Astrocyte of the cerebellum (primary cell): ENCODE data around the gene RNASEH1.

ENCODE experiments used
- DNase-seq: peaks from one replicate; pipeline ENCODE4 v3.0.0-alpha.2; 2011; ENCODE audit warnings: low read depth
- H3K4me3 ChIP-seq: 2 replicates; pipeline ENCODE4 v1.5.1; 2011; ENCODE audit warnings: mild to moderate bottlenecking, low read depth, low read length, moderate library complexity
- in situ Hi-C: cut with HindIII; loops from 2 replicates; pipeline ENCODE4 v1.10.0; 2017; ENCODE audit warnings: low sequenced_read_pairs
- TF ChIP-seq, protein P1 (sequence below): IDR thresholded peaks from 2 replicates; pipeline ENCODE4 v1.5.1; 2012; ENCODE audit warnings: low read length, low read depth, moderate library complexity, mild to moderate bottlenecking; ENCODE audit errors: missing control alignments

Gene RNASEH1

DNA sequence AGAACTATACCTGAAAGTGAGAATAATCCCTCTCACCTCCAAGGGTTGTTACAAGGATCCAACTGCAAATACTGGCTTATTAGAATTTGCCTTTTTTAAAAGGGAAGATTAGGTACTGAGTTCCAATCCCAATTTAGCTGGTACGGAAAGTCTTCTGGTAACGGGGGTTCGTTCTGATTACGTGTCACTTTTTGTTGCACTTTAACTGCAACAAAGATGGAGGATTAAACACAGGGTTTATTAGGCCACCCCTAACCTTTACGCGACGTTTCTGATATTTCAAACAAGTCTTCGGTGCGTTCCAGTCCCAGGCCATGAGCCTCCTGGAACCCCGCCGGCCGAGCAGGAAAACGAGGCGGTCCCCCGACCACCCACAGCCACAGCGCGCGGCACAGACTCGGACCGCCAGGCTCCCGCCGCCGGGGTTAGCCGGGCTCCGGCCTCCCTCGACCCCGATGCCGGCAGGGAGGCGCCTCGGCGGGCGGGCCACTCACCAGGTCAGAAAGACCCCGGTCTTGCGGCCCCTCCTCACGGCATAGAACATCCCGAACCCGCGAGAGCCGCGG is 411 bp downstream of the RNASEH1 start:
- in situ Hi-C loops: no loop called here
- no peak for DNase-seq

DNA sequence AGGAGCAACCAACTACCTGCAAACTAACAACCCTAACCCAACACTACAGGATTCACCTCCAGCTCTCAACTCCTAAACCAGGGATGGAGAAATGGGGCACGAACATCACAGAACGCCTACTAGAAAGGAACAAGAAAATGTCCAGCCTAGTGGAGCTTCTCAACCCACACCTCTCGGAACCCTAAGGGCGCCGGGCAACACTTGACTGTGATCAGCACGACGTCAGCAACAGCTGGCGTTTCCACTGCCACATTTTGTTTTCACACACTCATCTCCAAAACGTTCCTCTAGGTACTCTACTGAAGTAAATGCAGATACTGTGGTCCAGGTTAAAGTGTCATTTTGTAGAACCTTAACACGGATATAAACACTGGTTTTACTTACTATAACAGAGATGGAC is 4.2 kb downstream of the RNASEH1 start:
- no peak for DNase-seq
- no peak overlapping the region for H3K4me3 ChIP-seq
- TF ChIP-seq, protein P1, sequence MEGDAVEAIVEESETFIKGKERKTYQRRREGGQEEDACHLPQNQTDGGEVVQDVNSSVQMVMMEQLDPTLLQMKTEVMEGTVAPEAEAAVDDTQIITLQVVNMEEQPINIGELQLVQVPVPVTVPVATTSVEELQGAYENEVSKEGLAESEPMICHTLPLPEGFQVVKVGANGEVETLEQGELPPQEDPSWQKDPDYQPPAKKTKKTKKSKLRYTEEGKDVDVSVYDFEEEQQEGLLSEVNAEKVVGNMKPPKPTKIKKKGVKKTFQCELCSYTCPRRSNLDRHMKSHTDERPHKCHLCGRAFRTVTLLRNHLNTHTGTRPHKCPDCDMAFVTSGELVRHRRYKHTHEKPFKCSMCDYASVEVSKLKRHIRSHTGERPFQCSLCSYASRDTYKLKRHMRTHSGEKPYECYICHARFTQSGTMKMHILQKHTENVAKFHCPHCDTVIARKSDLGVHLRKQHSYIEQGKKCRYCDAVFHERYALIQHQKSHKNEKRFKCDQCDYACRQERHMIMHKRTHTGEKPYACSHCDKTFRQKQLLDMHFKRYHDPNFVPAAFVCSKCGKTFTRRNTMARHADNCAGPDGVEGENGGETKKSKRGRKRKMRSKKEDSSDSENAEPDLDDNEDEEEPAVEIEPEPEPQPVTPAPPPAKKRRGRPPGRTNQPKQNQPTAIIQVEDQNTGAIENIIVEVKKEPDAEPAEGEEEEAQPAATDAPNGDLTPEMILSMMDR: no peak
- in situ Hi-C loops: no loop called here

More for the DNA sequence above, 411 bp downstream of the RNASEH1 start:
- peak overlapping the region; percentile 93 for H3K4me3 ChIP-seq
- TF ChIP-seq, protein P1: no peak

DNA sequence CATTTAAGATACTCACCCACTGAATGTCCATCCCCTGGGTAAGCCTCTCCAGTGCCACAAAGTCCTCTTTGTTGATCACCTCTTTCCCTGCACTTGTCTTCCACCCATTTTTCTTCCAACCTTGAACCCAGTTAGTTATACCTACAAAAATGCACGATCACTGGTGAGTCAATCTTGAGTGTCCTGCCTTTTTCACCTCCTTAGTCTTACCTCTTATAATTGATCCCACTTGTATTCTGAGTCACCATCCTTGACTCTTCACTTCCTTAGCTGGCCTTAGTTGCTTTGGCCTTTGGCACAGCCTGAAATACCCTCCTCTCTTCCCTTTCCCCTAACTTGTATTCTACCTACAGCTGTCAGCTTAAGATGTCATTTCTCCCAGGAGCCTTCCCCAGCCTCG is 10.2 kb downstream of the RNASEH1 start:
- TF ChIP-seq, protein P1: no peak
- in situ Hi-C loops: no loop called here
- DNase-seq: no peak
- H3K4me3 ChIP-seq: no peak overlapping the region

DNA sequence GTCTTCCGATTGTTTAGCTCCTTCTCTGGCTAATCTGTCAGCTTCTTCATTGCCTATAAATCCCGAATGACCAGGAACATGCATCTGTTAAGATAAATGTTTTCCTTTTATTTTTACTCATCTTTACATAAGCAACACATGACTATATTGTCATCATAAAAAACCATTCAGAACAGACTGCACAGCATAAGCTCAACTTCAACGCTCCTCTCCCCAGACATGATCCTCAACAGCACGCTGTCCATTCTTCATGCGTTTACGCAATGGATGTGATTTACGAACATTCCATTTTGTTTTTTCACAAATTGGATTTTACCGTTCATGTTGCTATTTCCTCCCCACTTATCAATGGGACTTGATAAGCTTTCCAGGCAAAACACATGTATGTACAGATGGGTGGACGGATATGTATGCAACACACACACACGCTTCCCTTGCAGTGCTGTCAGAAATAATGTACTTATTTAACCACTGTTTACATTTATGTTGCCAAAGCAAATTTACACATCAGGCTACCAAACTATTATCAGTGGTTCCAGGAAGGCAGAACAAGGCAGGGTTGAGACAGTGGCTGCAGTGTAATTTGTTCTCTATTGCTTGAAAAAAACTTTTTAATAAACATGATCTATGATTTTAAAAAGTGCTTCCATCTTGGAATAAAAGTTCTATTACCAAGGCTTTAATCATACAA is 12.2 kb downstream of the RNASEH1 start:
- in situ Hi-C loops: no loop called here
- TF ChIP-seq, protein P1: no peak
- no peak overlapping the region for H3K4me3 ChIP-seq
- DNase-seq: no peak

DNA sequence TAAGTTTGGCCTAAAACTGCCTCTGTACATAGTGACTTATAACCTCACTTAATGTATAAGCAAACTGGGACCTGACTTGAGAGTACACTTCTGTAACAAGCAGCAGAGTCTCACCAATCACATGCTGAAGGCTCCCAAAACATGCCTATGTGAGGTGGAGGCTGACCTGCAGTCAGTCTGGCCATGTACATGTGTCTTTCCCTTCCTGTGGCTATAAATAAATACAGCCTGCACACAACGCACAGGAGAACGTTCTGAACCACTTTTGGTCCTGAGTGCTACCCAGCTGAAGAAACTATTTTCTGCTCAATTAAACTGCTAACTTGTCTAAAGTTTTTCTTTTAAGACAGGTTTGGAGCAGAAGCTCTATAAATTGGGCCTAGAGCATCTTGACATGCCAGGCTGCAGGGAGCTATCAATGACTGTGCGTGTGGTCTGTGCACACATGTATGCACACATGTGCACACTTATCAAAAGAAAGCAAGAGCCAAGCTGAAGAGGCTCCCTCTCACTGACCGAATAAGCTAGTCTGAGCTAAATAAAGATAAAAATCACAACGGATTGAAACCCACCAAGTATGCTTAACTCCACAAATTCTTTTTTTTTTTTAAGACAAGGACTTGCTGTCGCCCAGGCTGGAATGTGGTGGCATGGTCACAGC is 15.0 kb downstream of the RNASEH1 start:
- in situ Hi-C loops: no loop called here
- H3K4me3 ChIP-seq: no peak overlapping the region
- no peak for DNase-seq
- TF ChIP-seq, protein P1: no peak

DNA sequence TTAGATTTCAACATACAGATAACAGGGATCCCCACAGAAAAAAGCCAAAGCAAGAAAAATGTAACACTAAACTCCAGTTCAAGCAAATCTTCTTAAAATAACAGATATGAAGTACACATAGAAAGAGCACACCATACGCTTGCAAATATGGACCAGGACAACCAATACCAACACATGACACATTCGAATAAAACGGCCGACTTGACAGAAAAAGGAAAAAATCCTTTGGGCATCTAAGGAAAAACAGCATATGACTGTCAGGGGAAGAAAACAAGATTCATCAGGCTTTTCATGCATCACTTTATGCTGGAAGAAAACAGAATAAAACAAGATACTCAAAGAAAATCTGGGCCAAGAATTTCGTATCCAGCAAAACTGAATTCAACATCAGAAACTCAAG is 16.0 kb downstream of the RNASEH1 start:
- in situ Hi-C loops: no loop called here
- TF ChIP-seq, protein P1: no peak
- DNase-seq: no peak
- no peak overlapping the region for H3K4me3 ChIP-seq
